Measurements from ENCODE around the gene LPAR6.
"Not testable (repeated sequence)": the region's sequence is repeated elsewhere in the genome, so short reads cannot be mapped to it uniquely, and the experiment has no call there.

The LPAR6 gene

GRCh38 chr13:48426052-48426451 lies 13.1 kb upstream of the LPAR6 start:
- Histone ChIP-seq H3K4me3 (ENCODE audit: insufficient read depth, low read length, poor library complexity, severe bottlenecking) (no peak overlapping the region), H3K9me3 (ENCODE audit: insufficient read depth, low read length) (no peaks in the 10 kb centered on the region), H3K9me2 (replicated peaks; ENCODE audit: insufficient read depth, low read length) (no peaks in the 10 kb centered on the region), H3K27me3 (ENCODE audit: low read length) (no peaks in the 10 kb centered on the region), H3F3A (ENCODE audit: insufficient read depth) (no peaks in the 10 kb centered on the region), H3K9ac (ENCODE audit: low read length) (no peak overlapping the region), H3K27ac (ENCODE audit: low read depth, low read length) (no peak overlapping the region), H3K36me3 (ENCODE audit: low read length) (0 out of 2 replicates have a peak, but pooled peaks cover 3% of the 10 kb centered on the region), H4K20me1 (ENCODE audit: low read depth, low read length) (no peaks in the 10 kb centered on the region), H2AFZ (ENCODE audit: low read depth, low read length, severe bottlenecking) (no peak overlapping the region), H3K4me2 (ENCODE audit: low read depth, low read length, poor library complexity, severe bottlenecking) (no peak overlapping the region), H3K79me2 (ENCODE audit: insufficient read depth, low read length) (no peaks in the 10 kb centered on the region)
- TF ChIP-seq CTCF (IDR thresholded peaks at IDR 0.05; ENCODE audit: insufficient read depth, low read length, poor library complexity, severe bottlenecking), result no peak
- TF ChIP-seq EZH2phosphoT487 (conservative IDR thresholded peaks at IDR 0.05; ENCODE audit: low read length), result no peak

GRCh38 chr13:48424212-48424611 lies 11.3 kb upstream of the LPAR6 start:
- Histone ChIP-seq H4K20me1 (ENCODE audit: low read depth, low read length) (no peaks in the 10 kb centered on the region), H3K9me3 (ENCODE audit: insufficient read depth, low read length) (no peaks in the 10 kb centered on the region), H3K9ac (ENCODE audit: low read length) (no peak overlapping the region), H3K79me2 (ENCODE audit: insufficient read depth, low read length) (no peaks in the 10 kb centered on the region), H3K4me3 (ENCODE audit: insufficient read depth, low read length, poor library complexity, severe bottlenecking) (no peak overlapping the region), H3K36me3 (ENCODE audit: low read length) (0 out of 2 replicates have a peak, but pooled peaks cover 3% of the 10 kb centered on the region), H2AFZ (ENCODE audit: low read depth, low read length, severe bottlenecking) (no peak overlapping the region), H3K4me2 (ENCODE audit: low read depth, low read length, poor library complexity, severe bottlenecking) (no peak overlapping the region), H3K27ac (ENCODE audit: low read depth, low read length) (no peak overlapping the region), H3K27me3 (ENCODE audit: low read length) (no peaks in the 10 kb centered on the region), H3F3A (ENCODE audit: insufficient read depth) (no peaks in the 10 kb centered on the region), H3K9me2 (replicated peaks; ENCODE audit: insufficient read depth, low read length) (no peaks in the 10 kb centered on the region)
- TF ChIP-seq CTCF (IDR thresholded peaks at IDR 0.05; ENCODE audit: insufficient read depth, low read length, poor library complexity, severe bottlenecking) (no peak), EZH2phosphoT487 (conservative IDR thresholded peaks at IDR 0.05; ENCODE audit: low read length) (no peak)

GRCh38 chr13:48422003-48422402 lies 9.1 kb upstream of the LPAR6 start:
- not testable (repeated sequence) for H3K4me2 ChIP-seq (ENCODE audit: low read depth, low read length, poor library complexity, severe bottlenecking); H3K36me3 ChIP-seq (ENCODE audit: low read length); H3K9me2 ChIP-seq (replicated peaks; ENCODE audit: insufficient read depth, low read length); H3K9me3 ChIP-seq (ENCODE audit: insufficient read depth, low read length); H3K4me3 ChIP-seq (ENCODE audit: insufficient read depth, low read length, poor library complexity, severe bottlenecking); H3K9ac ChIP-seq (ENCODE audit: low read length); H3F3A ChIP-seq (ENCODE audit: insufficient read depth); H3K27me3 ChIP-seq (ENCODE audit: low read length); H3K27ac ChIP-seq (ENCODE audit: low read depth, low read length); H3K79me2 ChIP-seq (ENCODE audit: insufficient read depth, low read length); H2AFZ ChIP-seq (ENCODE audit: low read depth, low read length, severe bottlenecking); H4K20me1 ChIP-seq (ENCODE audit: low read depth, low read length)

- no peak overlapping the region for H3K4me2 ChIP-seq (ENCODE audit: low read depth, low read length, poor library complexity, severe bottlenecking)
- no peaks in the 10 kb centered on the region for H3K9me2 ChIP-seq (replicated peaks; ENCODE audit: insufficient read depth, low read length)
- no peaks in the 10 kb centered on the region for H4K20me1 ChIP-seq (ENCODE audit: low read depth, low read length)
- H3F3A ChIP-seq (ENCODE audit: insufficient read depth), result no peaks in the 10 kb centered on the region
- TF ChIP-seq CTCF (IDR thresholded peaks at IDR 0.05; ENCODE audit: insufficient read depth, low read length, poor library complexity, severe bottlenecking) (no peak), EZH2phosphoT487 (conservative IDR thresholded peaks at IDR 0.05; ENCODE audit: low read length) (no peak)
- no peak overlapping the region for H3K9ac ChIP-seq (ENCODE audit: low read length)
- no peak overlapping the region for H3K4me3 ChIP-seq (ENCODE audit: insufficient read depth, low read length, poor library complexity, severe bottlenecking)
- H3K79me2 ChIP-seq (ENCODE audit: insufficient read depth, low read length), result no peaks in the 10 kb centered on the region
- no peak overlapping the region for H3K27ac ChIP-seq (ENCODE audit: low read depth, low read length)
- H2AFZ ChIP-seq (ENCODE audit: low read depth, low read length, severe bottlenecking), result no peak overlapping the region
- no peaks in the 10 kb centered on the region for H3K27me3 ChIP-seq (ENCODE audit: low read length)
- peaks cover 27% of the 10 kb centered on the region for H3K36me3 ChIP-seq (ENCODE audit: low read length)
- no peaks in the 10 kb centered on the region for H3K9me3 ChIP-seq (ENCODE audit: insufficient read depth, low read length)
Measured at GRCh38 chr13:48415516-48415915, 2.6 kb upstream of the LPAR6 start.

Data from SU-DHL-6 (cell line).